CD4-positive, alpha-beta T cell treated with Interleukin-17A for 1 hour (primary cell): ENCODE data around the gene SPNS2.
A peak's percentile ranks its signal among the peaks of the same experiment; 100 is the strongest.

Experiments
- DNase-seq: peaks from one replicate; pipeline ENCODE4 v3.0.0-alpha.2; 2020

Gene SPNS2

DNA sequence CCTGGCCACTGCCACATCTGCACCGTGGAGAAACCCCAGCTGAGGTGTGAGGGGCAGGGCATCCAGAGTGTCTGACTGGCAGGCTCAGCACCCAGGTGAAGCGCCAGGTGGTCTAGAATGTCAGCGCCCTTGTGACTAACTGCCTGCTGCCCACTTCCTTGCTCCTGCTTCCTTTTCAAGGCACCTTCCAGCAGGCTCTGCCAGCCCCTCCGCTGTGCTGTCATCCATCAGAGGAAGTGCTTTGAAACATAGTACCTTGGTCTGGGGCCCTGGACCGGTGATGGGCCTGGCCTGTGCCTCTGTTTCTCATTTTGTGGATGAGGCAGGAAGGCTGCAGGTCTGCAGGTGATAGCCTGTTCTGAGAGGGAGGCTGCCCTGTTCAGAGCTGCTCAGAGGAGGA is 5.5 kb downstream of the SPNS2 start:
- DNase-seq, result no peak

DNA sequence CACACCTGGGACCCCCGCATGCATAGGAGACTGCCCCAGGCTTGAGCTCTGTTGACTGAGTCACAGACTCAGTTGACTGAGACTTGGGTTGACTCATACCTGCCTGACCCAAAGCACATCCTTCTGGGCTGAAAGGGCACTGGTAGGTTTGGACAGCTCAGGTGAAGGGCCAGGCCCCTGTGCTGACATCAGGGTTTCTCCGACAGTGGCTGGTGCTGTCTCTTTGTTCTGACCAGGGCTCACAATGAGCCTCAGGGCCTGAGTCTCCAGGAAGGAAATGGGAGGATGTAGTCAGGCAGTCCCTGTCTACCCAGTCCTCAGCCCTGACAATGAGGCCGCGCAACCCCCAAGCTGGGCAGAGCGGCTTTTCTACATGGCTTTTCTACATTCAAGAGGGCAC is 6.5 kb downstream of the SPNS2 start:
- no peak for DNase-seq

DNA sequence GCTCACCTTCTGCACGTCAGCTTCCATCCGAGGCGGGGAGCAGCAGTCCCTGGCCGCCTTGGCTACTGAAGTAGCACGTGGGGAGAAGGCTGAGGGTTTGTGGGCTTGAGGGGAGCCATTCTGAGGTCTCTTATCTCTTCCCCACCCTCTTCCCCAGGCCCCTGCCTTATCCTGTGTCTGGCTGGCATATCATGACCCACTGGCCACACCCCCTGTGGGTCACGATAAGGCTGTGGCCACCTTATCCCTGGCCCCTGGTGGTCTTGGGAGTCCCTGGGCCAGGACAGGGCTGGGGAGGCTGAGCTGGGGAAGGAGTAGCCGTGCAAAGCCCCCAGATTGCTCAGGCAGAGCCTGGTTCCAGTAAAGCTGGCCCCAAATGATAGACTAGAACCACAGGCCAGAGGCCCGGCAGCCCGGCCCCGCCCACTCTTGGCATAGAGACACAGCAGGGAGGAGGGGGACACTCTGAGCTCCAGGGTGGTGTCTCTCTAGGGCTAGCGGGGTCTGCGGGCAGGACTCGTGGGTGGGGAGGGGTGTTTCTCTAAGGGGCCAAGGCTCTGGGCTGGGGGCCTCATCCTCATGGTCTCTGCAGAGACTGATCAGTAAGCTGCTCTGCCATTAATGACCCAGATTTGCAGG is 7.6 kb downstream of the SPNS2 start:
- DNase-seq, result no peak

DNA sequence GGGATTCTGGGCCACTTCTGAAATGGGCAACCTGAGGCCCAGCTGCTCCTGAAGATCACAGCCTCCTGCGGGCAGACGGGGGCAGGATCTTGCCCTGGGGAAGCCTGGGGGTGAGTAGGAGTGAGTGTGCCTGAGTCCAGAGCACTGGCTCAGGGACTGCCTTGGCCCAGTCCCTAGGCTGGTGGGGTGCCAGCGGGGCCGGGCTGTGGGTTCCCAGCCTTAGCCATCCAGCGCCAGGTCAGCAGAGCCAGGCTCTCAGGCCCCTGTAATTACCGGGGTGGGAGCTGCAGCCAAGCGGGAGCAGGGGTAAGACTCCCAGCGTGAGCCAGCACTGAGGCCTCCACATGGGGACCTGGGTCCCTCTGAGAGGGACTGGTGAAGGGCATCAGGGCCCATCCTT is 8.2 kb downstream of the SPNS2 start:
- no peak for DNase-seq

DNA sequence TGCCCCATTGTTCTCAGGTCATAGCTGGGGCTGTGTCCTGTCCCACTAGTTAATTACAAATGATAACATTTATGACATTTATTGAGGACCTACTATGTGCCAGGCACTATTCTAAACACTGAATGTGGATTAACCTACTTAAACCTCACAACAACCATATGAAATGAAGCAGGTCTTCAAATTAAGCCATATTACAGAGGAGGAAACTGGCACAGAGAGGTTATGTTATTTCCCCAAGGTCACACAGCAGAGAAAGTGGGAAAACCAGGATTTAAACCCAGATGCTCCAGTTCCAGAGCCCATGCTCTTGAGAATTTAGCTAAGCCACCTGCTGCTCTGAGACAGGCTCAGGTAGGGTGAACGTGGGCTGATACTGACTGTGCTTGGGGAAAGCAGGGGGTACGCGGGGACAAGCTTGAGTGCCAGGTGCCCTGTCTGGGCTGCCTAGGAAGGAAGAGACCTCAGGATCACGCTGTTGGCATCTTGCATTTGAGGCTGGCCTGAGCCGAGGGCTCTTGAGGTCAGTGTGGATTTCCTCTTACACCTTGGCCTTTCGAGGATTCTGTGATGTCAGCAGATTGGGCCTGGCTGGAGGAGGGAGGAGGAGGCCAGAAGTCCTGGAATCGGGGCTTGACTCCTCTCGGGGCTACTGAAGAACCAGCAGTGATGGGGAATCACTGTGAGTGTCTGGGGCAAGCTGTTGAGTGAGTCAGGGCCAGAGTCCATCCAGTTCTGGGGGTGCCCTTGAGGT is 8.9 kb downstream of the SPNS2 start:
- no peak for DNase-seq

DNA sequence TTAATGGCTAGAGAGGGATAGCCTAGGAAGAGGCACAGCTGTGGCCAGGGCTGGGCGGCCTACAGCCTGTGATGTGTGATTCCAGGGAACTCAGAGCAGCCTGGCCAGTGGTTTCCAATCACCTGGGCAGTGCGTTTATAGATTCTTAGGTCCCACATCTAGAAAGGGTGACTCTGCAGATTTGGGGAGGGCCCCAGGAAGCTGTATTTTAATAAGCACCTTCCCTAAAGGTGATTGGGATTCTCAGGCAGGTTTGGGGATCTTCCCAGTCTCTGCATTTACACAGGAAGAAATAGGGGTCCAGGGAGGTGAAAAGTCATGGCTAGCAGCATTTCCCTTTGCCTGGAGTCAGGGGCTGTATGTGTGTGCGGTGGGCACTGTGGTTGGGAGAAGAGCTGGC is 9.5 kb downstream of the SPNS2 start:
- no peak for DNase-seq

DNA sequence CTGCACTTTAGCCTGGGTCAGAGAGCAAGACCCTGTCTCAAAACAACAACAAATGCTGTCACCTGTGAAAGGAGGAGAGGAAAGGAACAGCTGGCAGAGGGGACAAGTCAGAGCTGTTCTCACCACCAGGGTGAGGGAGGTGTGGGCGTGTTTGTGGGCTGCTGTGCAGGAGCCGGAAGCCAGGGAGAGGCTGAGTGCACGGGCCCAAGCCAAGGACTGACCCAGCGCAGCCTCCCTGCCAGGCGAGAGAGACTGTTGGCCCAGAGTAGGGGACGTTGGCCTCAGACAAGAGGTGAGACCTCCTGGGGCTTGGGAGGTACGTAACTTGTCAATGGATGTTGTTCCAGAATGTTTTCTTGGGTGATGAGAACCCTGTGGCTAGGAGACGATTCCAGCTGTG is 10.7 kb downstream of the SPNS2 start:
- DNase-seq, result peak; percentile 18

DNA sequence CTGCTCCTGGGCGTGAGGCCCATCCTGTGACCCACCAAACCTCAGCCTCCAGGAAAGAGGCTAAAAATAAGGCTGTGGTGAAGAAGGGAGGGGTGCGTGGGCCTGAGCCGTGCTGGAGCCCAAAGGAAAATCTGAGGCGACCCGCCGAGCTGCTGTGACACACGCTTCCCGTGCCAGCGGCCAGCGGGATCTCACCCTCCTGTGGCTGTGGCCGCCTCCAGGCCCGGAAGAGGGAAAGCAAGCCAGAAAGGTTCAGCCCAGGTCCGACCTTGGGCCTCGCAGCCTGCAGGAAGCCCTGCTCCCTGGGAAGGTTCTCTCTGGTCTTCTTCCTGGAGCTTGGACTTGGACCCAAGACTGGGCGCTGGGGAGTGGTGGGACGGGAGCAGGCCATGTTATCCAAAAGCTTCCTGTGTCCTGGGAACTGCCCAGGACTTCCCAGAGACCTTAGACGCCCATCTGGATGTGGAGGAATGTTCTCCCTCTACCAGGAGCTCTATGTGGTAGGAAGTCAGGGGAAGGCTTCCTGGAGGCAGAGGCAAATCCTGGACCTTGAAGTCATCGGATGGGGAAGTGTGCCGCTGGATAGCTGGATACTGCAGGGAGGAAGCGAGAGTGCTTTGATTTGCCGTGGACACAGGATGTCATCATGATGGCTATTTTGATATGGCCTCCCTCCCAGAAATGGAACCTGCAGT is 11.4 kb downstream of the SPNS2 start:
- DNase-seq, result no peak

DNA sequence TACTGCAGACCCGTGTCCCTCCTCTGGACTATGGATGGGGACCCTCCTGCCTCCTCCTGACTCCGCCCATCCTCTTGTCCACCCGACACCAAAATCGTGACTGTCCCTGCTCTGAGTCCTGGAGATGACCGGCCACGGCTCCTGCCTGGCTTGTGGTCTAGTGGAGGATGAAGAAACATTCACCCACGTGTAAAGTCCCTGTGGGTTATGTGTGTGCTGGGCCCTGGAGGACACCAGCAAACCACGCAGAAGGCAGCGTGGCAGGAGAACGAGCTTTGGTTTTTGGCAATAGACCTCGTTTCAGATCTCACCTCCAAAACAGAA is 11.9 kb downstream of the SPNS2 start:
- DNase-seq, result no peak

DNA sequence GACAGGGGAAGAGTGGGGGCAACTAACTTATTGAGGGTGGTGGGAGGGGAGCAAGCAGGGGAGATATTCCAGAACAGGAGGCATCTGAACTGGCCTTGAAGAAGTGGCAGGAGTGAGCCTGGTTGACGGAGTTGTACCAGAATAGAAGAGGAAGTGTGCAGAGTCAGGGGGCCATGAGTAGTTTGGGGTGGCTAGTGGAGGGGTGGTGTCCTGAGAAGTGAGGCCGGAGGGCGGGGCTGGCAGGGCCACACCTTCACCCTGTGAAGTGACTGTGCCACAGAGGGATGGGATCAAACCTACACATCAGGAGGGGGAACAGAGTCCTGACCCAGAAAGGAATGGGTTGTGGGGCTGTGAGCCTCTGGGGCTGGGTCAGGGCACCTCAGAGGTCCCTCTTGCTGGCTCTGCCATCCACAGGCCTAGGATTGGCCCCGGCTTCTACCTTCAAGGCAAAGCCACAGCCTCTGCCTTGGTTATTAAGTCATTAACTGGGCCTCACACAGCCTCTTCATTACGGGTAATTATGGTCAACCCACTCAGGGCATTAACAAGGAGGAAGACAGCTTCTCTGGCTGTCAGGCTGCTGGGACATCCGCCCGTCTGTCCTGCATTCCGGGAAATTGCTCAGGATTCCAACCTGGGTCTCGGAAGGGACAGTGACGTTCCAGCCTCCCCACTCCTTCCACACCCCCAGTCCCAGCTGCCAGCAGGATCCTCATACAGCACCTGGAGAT is 12.7 kb downstream of the SPNS2 start:
- DNase-seq, result no peak

DNA sequence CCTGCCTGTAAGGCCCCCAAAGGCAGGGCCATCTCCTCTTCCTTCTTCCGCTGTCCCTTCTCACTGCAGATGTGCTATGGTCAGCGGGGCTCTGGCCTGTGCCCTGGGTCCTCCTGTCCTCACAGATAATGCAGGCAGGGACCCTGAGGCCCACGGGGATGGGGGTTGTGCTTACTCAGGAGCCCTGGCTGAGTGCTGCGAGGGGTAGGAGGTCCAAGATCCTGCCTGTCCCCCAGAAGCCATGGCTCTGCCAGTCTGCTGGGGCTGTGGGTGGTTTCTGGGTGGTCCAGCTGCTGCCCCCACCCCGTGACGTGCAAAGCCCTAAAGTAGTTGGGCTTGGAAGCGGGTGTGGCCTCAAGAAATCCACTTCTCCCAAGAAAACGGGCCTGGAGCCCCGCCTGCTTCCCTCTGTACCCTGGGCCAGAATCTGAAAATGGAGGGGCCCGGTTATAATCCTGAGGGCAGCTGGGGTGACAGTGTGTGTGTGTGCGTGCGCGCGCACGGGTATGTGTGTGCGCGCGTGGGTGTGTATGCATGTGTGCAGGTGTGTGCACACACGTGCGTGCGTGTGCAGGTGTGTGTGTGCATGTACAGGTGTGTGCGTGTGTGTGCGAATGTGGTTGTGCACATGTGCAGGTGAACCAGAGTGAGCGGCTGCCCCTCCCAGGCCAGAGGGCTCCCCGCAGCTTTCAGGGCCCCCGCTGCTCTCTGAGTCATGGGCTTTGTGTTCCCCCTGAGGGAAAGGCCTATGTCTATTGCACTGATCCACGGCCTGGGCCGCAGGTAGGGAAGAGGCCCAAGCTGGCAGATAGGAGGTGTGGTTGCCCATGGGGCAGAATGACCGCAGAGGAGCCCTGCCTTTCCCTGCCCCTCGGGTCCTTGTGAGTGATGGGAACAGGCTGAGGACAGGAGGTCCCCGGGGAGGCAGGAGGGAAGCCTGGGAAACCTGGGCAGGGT is 13.8 kb downstream of the SPNS2 start:
- no peak for DNase-seq

DNA sequence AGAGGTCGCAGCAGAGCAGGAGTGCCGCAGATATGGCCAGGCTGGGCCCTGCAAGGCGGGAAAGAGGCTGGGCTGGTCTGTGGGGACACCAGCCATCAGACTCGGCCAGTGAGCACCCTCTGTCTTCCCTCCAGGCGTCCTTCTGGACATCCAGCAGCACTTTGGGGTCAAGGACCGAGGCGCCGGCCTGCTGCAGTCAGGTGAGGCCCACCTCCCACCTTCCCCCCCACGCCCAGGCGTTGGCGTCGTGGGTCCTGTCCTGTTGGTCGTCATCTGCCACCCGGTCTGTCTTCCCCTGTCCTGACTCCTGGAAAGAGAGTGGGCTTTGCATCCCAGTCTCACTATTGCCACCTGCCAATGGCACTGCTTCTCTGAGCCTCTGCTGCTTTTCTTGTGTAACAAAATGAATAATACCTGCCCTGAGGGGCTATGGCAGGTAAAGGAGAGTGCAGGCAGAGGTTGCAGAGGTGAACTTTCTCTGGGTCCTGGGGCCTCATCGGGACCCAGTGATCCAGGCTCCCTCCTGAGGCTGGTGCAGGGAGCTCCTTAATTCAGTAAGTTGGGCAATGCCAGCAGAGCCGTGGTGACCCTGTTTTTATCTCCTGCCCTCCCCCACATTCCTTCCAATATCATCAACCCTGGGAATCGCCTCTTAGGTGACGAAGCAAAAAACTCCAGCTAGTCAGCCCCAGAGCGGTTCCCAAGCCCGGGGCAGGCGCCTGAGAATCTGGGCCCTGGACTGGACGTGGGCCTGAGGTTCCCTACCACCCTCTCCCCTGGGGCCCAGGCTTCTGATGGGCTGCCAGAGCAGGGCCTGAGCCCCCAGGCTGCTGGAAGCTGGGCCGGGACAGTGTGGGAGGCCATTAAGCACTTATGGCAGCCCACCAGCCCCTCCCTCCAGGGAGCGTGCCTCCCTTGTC is 14.7 kb downstream of the SPNS2 start:
- no peak for DNase-seq

DNA sequence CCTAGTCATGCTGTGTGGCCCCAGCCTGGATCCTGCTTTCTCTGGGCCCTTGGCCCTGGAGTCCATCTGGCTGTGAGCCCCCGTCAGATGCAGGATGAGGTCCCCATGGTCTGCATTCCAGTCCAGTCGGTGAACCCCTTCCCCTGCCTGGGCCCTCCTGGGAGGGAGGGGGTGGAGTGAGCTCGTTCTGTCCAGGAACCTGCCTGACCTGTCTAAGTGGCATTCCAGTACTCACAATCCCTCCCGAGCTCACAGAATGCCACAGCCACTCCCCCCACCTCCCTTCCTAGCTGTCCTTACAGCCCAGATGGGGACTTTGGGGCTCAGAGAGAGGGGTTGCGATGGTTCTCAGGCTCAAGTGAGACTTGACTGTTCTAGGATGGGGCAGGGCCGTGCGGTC is 15.5 kb downstream of the SPNS2 start:
- no peak for DNase-seq

DNA sequence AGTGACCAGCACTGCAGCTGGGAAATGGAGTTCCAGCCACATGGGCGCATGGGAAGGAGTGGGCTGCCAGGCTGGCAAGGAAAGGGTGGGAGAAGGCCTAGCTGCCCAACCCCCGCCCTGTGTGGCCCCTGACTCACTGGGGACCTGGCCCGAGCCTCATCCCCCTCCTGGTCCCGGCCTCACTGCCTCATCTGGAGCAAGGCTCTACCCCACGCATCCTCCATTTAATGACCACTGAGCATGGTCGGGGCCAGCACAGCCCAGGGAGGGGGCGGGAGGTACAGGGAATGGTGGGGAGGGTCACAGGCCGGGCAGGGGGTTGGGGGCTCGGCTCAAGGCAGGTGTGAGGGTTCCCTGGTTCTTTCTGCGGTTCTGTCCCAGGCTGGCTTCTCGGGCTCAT is 16.1 kb downstream of the SPNS2 start:
- DNase-seq, result no peak

DNA sequence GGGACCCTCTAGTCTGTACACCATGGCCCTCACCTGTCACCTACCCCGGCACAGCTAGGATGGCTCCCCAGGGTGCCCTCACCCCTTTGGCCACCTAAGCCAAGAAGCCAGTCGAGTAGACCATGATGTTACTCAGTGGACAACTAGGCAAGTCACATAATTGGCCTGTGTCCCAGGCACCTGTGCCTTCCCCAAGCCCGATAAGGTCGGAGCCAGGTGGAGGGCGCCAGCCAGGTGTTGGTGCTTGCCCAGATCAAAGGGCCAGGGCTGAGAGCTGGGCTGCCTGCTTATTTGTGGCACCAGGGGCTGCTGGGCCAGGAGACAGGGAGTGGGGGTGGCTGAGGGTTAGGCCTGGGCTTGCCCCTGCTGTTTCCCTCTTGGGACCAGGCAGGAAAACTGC is 16.8 kb downstream of the SPNS2 start:
- DNase-seq, result no peak

DNA sequence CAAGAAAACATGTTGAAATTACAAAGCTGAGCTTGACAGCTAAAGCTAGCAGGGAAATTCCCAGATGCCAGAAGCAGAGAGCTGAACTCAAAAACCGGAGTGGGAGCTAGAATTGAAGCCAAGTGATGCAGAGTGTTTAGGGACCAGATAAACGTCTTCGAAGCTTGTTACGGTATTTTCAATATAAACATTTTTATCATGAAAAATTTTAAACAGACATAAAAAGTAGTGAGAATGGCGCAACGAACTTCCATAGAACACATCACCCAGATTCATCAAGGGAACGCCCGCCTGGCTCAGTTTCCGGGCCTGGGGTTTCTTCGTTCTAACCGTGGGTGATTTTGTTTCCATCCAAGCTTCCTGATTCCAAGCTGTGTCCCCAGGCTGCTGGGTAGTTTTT is 18.1 kb downstream of the SPNS2 start:
- no peak for DNase-seq

DNA sequence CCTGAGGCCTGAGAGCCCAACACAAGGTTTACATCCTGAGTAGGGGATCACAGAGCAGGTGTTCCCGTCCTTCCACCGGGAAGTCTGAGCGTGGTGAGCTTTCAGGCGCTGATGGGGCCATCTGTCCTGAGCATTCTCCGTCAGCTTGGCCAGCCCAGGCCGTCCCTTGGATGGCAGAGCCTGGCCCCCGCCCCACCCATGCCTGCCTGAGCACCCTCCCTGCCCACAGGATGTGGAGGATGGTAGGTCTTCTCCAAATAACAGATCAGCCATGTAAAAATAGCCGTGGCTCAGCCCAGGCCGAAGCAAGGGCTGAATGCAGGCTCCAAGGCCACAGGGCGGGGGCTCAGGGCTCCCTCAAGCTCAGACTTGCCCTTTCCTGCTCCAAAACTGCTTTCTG is 20.2 kb downstream of the SPNS2 start:
- no peak for DNase-seq

DNA sequence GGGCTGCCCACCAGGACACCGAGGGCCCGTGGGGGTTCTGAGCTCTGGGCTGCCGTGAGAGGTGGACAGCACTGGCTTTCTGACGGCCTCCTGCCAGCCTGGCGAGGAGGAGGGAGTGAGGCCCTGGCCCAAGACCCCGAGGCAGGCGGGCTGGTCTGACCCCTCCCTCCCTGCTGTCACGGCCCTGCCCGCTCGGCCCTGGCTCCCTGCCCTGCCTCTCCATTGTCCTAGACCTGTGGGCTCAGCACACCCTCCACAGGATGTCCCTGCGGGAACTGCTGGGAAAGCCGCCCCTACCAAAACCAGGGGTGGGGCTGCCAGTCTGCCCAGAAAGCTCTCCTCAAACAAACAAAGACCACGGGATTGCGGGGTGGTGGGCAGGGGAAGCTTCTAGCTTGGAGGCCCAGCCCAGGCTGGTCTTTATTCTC is 20.7 kb downstream of the SPNS2 start:
- DNase-seq, result no peak

DNA sequence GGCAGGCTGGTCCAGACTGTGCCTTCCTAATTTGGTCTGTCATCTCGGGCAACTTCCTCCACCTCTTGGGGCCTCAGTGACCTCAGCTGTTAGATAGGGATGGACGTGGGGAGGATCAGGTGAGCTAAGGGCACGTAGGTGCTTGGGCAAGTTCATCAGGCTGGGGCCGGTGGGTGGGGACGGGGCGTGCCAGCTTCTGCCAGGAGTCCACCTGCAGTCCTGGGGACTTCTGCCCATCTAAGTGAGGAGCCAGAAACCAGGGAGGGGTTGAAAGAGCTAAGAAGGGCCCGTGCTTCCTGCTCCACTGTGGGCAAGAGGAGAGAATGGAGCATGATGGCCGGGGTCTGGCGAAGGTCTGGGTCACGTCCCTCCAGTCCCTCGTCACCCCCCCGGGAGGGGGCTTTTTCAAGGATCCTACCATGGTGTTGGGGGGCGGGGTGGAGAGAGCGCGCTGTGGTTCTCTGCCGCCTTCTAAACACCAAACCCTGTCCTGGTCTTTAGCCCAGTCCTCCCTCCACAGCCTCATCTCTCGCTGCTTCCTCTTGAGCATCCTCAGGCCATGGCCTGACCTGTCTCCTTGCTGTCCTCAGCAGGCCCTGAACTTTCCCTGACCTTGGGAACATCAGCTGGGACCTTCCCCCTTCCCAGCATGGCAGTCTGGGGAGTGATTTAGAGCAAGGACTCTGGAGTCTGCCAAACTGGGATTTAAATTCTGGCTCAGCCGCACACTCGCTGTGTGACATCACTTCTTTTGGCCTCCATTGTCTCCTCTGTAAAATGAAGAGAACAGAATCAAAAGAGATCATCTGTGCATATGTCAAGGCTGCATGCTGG is 21.6 kb downstream of the SPNS2 start:
- DNase-seq, result no peak

DNA sequence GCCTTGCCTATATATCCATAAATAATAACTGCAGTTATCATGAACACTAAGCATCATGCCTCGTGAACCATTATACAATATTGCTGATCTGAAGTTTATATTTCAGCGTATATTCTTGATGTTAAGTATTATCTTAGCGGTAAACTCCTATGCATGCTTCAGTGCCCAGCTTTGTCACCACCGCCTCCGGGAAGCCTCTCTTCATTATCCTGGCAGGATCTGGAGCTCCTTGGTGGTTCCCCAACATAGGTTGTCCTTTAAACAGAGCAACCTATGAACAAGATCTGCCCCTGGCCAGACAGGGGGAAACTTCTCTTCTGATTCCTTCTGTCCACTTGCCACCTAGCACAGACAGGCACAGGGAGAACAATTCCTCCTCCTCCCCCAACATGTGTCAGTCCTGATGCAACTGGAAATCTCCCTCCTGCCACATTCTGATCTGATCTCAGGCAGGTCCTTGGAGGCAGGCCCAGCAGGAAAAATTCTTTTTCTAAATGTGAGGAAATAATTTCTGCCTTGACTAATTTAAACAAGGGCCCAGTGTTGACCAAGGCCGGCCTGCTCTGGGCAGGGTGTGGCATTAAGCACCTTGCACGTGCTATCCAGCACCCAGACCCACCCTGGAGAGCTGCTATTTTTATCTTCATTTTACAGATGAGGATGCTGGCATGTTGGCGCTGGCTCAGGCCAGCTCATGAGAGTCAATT is 22.4 kb downstream of the SPNS2 start:
- no peak for DNase-seq
